Brain microvascular endothelial cell (primary cell): Measurements from ENCODE around the gene TPST2.

ENCODE experiments used
- DNase-seq: peaks from one replicate; pipeline ENCODE4 v3.0.0-alpha.2; 2020
- H3K27ac ChIP-seq: fragments of 250-450 bp; sonication (Bioruptor Pico); 2 replicates; pipeline ENCODE4 v1.5.1; 2020; ENCODE audit warnings: mild to moderate bottlenecking, moderate library complexity
- H3K27me3 ChIP-seq: fragments of 250-450 bp; sonication (Bioruptor Pico); replicated peaks from 2 replicates; pipeline ENCODE4 v1.5.1; 2020; ENCODE audit warnings: mild to moderate bottlenecking
- H3K36me3 ChIP-seq: fragments of 250-450 bp; sonication (Bioruptor Pico); replicated peaks from 2 replicates; pipeline ENCODE4 v1.5.1; 2020; ENCODE audit warnings: mild to moderate bottlenecking
- H3K4me3 ChIP-seq: 2 replicates; pipeline ENCODE4 v1.5.1; 2011; ENCODE audit warnings: low read depth, mild to moderate bottlenecking, control low read depth, low read length, moderate library complexity
- in situ Hi-C: cut with HindIII; loops from 2 replicates; pipeline ENCODE4 v1.10.0; 2017; ENCODE audit warnings: low sequenced_read_pairs, low pct_ligation_motif_present
- TF ChIP-seq, protein P1 (sequence below): IDR thresholded peaks from 2 replicates; pipeline ENCODE4 v1.5.1; 2011; ENCODE audit warnings: low read depth, mild to moderate bottlenecking, moderate library complexity, low read length, control low read depth, inconsistent platforms; ENCODE audit errors: missing control alignments

Gene TPST2

DNA sequence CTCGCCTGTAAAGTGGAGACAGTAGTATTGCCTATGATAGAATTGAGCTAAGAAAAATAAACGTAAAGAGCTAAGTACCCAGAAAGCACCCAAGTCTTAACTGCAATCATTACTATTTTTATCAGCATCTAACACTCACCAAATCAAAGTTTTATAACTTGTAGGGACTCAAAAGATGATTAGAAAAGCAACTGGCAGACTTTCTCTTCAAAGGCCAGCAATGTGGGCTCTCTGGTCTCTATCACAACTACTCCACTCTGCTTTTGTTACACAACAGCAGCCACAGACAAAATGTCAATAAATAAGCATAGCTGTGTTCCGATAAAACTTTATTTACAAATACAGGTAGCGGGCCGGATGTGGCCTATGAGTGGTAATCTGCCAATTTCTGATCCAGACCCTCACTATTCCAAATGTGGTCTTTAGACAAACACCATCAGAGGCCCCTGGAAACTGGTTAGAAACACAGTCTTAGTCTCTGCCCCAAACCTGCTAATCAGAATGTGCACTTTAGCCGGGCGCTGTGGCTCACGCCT, 8.2 kb downstream of the TPST2 start:
- DNase-seq: no peak
- no peaks in the 10 kb centered on the region for H3K27me3 ChIP-seq
- H3K27ac ChIP-seq: no peak overlapping the region
- in situ Hi-C loops: no loop called here
- H3K36me3 ChIP-seq: peaks cover 11% of the 10 kb centered on the region
- TF ChIP-seq, protein P1, sequence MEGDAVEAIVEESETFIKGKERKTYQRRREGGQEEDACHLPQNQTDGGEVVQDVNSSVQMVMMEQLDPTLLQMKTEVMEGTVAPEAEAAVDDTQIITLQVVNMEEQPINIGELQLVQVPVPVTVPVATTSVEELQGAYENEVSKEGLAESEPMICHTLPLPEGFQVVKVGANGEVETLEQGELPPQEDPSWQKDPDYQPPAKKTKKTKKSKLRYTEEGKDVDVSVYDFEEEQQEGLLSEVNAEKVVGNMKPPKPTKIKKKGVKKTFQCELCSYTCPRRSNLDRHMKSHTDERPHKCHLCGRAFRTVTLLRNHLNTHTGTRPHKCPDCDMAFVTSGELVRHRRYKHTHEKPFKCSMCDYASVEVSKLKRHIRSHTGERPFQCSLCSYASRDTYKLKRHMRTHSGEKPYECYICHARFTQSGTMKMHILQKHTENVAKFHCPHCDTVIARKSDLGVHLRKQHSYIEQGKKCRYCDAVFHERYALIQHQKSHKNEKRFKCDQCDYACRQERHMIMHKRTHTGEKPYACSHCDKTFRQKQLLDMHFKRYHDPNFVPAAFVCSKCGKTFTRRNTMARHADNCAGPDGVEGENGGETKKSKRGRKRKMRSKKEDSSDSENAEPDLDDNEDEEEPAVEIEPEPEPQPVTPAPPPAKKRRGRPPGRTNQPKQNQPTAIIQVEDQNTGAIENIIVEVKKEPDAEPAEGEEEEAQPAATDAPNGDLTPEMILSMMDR: no peak
- no peak overlapping the region for H3K4me3 ChIP-seq

DNA sequence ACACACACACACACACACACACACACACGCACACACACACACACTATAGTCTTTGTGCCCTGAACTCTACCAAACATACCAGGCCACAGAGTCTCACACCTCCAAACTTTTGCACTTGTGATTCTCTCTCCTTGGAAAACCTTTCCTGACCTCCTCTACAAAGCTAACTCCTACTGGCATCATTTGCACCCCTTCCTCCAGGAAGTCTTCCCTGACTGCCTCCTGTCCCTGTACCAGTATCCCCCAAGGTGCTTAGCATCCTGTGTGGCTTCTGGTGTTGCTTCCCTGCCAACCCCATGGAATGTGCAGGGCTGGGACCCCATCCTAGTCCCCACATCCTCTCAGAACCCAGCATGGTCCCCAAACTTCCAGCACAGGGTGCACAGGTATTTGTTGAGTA, 8.9 kb downstream of the TPST2 start:
- in situ Hi-C loops: no loop called here
- no peaks in the 10 kb centered on the region for H3K27me3 ChIP-seq
- DNase-seq: no peak
- H3K27ac ChIP-seq: no peak overlapping the region
- H3K4me3 ChIP-seq: no peak overlapping the region
- H3K36me3 ChIP-seq: peaks cover 11% of the 10 kb centered on the region
- TF ChIP-seq, protein P1: no peak

DNA sequence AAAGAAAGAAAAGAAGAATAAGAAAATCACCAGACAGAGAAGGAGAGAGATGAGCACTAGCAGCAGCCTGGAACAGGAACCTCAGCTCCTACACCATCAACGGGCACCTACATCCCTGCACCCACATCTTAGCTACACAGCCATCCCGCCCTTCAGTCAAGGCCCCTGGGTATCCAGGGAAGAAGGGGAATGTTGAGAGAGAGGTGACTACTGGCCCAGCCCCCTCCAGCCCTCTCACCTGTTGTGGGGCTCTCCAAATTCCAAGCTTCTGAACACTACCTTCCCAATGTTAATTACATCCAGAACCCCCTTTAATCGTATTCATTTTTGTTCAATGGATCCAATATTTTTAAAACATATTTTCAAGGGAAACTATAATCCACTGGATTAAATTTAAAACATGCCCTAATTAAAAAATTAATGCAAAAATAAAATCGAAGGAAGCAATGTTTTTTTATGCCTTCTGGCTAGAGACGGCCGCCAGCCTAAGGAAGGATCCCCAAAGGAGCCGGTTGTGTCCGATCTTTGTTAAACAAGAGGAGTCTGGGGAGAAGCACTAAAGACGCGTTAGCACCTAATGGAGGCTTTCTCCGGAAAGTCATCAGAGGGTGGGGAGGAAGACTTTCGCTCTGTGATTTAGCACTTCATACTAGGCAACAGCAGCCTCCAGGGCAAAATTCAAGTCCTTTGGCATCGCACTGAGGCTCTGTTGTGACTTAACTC, 9.5 kb downstream of the TPST2 start:
- in situ Hi-C loops: no loop called here
- no peak overlapping the region for H3K27ac ChIP-seq
- no peak overlapping the region for H3K4me3 ChIP-seq
- H3K27me3 ChIP-seq: no peaks in the 10 kb centered on the region
- peaks cover 11% of the 10 kb centered on the region for H3K36me3 ChIP-seq
- TF ChIP-seq, protein P1: no peak
- no peak for DNase-seq

- in situ Hi-C loops: no loop called here
- no peaks in the 10 kb centered on the region for H3K27me3 ChIP-seq
- peaks cover 11% of the 10 kb centered on the region for H3K36me3 ChIP-seq
- TF ChIP-seq, protein P1: no peak
- no peak for DNase-seq
- H3K4me3 ChIP-seq: no peak overlapping the region
- no peak overlapping the region for H3K27ac ChIP-seq
Observed at GRCh38 chr22:26579331-26579886, 10.5 kb downstream of the TPST2 start.

- TF ChIP-seq, protein P1: no peak
- in situ Hi-C loops: no loop called here
Observed at GRCh38 chr22:26577081-26577480, 12.9 kb downstream of the TPST2 start.

More at GRCh38 chr22:26577081-26577480, 12.9 kb downstream of the TPST2 start:
- Histone ChIP-seq H3K4me3 (no peak overlapping the region), H3K27ac (no peak overlapping the region), H3K27me3 (no peaks in the 10 kb centered on the region), H3K36me3 (peaks cover 8% of the 10 kb centered on the region)
- DNase-seq: no peak
